ENCODE data around the gene EPSTI1.

The EPSTI1 gene

DNA sequence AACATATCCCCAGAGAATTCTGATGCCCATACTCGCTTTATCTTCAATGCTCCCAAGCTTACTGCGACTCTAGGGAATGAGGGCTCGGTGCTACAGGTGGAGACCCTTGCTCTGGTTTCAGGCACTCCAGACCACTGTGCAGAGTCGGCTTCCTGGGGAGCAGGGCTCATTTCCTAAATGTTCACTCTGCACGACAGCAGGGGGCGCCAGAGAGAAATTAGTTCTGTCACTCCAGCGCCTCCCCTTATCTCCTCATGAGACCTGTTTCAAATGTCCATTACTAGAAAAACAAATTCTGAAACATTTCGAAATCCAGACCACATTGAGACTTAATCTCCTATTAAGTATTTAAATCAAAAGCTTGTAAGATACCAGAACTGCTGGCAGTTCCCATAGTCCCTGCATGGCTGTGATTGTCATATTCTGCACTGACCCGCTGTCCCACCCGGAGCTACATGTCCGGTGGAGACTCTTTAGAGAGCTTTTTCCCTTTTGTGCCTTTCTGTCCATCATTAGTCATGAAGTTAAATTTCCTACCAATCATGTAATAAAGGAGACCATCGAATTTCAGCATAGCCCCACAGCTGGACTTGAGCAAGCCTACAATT, 22.4 kb downstream of the EPSTI1 start:
- Mint-ChIP-seq H3K27ac (no peak overlapping the region), H3K36me3 (ENCODE audit: low read depth) (peaks cover 24% of the 10 kb centered on the region), H3K4me1 (ENCODE audit: low read depth) (peaks cover 15% of the 10 kb centered on the region), H3K27me3 (no peaks in the 10 kb centered on the region), H3K9me3 (no peaks in the 10 kb centered on the region), H3K4me3 (no peak overlapping the region)

DNA sequence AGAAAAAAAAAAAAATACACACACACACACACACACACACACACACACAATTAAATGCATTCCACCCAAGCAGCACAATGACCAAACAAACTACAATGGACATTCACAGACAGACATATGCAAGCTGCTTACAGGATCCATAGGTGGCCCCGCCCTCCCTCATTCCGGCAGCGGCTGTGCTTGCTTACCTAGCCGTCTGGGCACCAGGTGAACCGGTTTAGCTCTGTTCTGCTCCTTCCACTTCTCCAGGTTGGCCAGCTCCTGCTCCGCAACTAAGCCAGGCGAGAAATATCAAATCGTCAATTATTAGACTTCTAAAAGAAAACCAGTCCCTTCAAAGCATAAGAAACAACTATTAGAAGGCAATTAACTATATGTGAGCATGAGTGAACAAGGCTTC, 23.1 kb downstream of the EPSTI1 start:
- H3K27ac Mint-ChIP-seq: no peak overlapping the region
- H3K9me3 Mint-ChIP-seq: no peaks in the 10 kb centered on the region
- peaks cover 23% of the 10 kb centered on the region for H3K36me3 Mint-ChIP-seq (ENCODE audit: low read depth)
- H3K4me3 Mint-ChIP-seq: no peak overlapping the region
- H3K4me1 Mint-ChIP-seq (ENCODE audit: low read depth): peaks cover 15% of the 10 kb centered on the region
- no peaks in the 10 kb centered on the region for H3K27me3 Mint-ChIP-seq

DNA sequence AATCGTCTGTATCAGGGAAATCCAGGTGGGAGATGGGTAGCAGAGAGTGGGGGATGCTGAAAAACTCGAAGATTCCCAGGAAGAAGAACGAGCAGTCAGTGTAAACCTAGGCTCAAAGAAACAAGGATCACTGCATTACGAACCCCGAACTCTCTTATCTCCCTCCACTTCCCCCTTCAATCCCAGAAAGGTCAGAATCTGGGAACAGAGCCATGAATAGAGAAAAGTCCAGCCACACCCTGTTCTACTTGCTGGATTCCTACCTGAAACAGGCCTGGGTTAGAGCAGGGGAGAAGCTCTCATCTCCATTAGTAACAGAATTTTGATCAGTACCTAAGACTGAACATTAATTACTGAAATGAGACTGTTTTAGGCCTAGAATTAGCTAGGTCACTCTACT, 24.4 kb downstream of the EPSTI1 start:
- no peak overlapping the region for H3K27ac Mint-ChIP-seq
- no peak overlapping the region for H3K4me3 Mint-ChIP-seq
- no peaks in the 10 kb centered on the region for H3K27me3 Mint-ChIP-seq
- peaks cover 15% of the 10 kb centered on the region for H3K4me1 Mint-ChIP-seq (ENCODE audit: low read depth)
- peaks cover 32% of the 10 kb centered on the region for H3K36me3 Mint-ChIP-seq (ENCODE audit: low read depth)
- no peaks in the 10 kb centered on the region for H3K9me3 Mint-ChIP-seq

DNA sequence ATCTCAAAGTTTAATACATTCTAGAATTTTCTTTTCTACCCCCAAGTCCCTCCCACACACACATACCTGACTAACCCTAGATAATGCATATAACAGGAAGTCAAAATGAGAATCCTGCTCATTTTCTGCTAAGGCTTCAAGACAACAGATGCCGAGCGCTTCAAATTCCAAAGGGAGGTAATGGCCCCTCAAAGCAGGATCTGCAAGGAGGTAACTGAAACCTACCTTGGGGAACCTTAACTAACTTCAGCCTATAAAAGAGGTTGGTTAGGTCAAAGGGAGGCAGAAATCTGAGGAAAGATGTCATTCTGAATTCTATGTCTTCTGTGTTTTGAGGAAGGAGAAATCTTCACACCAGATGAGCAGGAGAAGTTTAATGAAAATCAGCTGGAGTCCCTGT, 26.8 kb downstream of the EPSTI1 start:
- H3K36me3 Mint-ChIP-seq (ENCODE audit: low read depth): peaks cover 45% of the 10 kb centered on the region
- H3K4me3 Mint-ChIP-seq: no peak overlapping the region
- H3K27me3 Mint-ChIP-seq: no peaks in the 10 kb centered on the region
- peaks cover 7% of the 10 kb centered on the region for H3K4me1 Mint-ChIP-seq (ENCODE audit: low read depth)
- no peaks in the 10 kb centered on the region for H3K9me3 Mint-ChIP-seq
- no peak overlapping the region for H3K27ac Mint-ChIP-seq

DNA sequence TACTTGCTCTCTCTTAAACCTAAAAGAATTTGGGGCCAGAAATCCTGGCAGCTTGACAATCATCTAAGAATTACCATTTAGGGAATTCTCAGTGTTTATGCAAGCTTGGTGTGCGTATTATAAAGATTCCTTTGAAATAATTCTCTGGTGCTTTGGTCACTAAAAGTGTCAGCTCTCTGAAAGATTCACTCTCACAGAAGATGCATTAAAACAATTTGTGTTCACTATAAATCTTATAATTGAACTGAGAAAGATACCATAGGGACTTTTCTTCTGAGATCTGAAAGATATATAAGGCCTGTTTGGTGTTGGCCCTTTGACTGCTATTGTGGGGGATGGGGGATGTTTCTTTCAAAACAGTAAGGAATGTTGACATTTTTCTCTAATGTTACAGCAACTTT, 27.3 kb downstream of the EPSTI1 start:
- no peaks in the 10 kb centered on the region for H3K27me3 Mint-ChIP-seq
- peaks cover 45% of the 10 kb centered on the region for H3K36me3 Mint-ChIP-seq (ENCODE audit: low read depth)

DNA sequence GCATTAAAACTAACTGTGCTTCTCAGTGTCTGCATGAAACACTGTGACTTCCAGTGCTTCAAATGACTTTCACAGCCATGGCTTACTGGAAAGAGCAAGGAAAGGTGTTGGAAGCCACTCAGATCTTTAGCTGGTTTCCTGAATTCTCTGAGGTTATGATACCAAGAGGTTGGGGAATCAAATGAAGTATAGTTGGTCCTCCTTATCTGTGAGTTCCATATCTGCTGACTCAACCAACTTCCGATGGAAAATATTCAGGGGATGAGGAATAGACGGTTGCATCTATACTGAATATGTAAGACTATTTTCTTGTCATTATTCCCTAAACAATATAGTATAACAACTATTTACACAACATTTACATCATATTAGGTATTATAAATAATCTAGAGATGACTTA, 32.4 kb downstream of the EPSTI1 start:
- H3K4me3 Mint-ChIP-seq: no peak overlapping the region
- no peak overlapping the region for H3K27ac Mint-ChIP-seq
- H3K9me3 Mint-ChIP-seq: no peaks in the 10 kb centered on the region
- no peaks in the 10 kb centered on the region for H3K4me1 Mint-ChIP-seq (ENCODE audit: low read depth)
- H3K36me3 Mint-ChIP-seq (ENCODE audit: low read depth): peaks cover 53% of the 10 kb centered on the region
- no peaks in the 10 kb centered on the region for H3K27me3 Mint-ChIP-seq

More for the DNA sequence above, 27.3 kb downstream of the EPSTI1 start:
- peaks cover 4% of the 10 kb centered on the region for H3K4me1 Mint-ChIP-seq (ENCODE audit: low read depth)
- H3K4me3 Mint-ChIP-seq: no peak overlapping the region
- no peak overlapping the region for H3K27ac Mint-ChIP-seq
- H3K9me3 Mint-ChIP-seq: no peaks in the 10 kb centered on the region

DNA sequence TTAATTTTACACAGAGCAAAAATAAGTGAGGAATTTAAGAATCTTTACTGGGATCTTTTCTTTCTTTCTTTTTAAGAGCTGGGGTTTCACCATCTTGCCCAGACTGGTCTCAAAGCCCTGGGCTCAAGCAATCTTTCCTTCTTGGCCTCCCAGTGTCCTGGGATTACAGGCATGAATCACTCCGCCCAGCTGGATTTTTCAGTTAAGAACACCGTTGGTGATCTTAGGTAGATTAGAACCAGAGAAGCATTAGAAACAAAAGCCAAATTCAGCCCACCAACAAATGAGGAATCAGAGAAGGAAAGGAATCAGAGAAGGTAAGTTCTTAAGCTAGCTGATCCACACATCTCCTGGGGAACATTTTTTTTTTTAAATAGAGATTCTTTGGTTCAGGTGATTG, 34.2 kb downstream of the EPSTI1 start:
- no peaks in the 10 kb centered on the region for H3K4me1 Mint-ChIP-seq (ENCODE audit: low read depth)
- H3K27me3 Mint-ChIP-seq: no peaks in the 10 kb centered on the region
- no peaks in the 10 kb centered on the region for H3K9me3 Mint-ChIP-seq
- no peak overlapping the region for H3K4me3 Mint-ChIP-seq
- H3K36me3 Mint-ChIP-seq (ENCODE audit: low read depth): peaks cover 57% of the 10 kb centered on the region
- no peak overlapping the region for H3K27ac Mint-ChIP-seq

DNA sequence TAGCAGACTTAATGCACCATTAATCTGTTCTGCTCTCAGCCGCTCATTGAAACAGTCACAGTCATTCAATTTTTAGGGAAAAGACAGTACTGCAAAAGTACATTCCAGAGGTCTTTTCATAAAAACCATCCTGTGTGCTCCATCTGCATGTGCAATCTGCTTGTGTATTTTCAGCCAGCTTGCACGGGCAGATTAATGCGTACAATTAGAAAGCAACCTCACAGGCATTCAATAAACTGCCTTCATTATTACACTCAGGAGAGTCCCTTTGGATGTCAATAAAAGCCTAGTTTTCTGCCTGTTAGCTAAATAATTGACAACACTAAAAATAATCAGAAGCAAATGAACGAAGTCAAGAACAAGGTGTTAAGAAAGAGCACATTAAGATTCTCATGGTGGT, 41.9 kb downstream of the EPSTI1 start:
- Mint-ChIP-seq H3K4me1 (ENCODE audit: low read depth) (no peaks in the 10 kb centered on the region), H3K4me3 (no peak overlapping the region), H3K27me3 (no peaks in the 10 kb centered on the region), H3K9me3 (peaks cover 5% of the 10 kb centered on the region), H3K36me3 (ENCODE audit: low read depth) (peaks cover 76% of the 10 kb centered on the region), H3K27ac (no peak overlapping the region)

DNA sequence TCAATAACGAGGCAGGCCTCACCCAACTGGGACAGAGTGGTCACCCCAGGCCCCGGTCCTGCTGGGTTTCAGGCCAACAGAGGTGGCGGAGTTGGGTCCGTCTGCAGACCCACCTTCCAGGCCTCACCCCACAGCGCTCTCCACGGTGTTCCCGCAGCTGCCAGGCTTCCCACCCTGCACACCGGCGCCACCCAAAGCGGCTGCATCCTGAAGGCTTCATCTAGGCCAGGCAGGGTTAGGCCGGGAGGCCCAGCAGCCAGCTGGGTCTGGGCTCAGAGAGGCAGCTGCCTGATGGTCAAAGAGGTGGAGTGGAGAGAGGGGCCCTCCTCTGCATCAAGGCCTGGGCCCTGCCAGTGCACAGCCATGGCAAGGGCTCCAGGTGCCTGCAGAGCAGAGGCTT, 44.1 kb downstream of the EPSTI1 start:
- H3K27me3 Mint-ChIP-seq: no peaks in the 10 kb centered on the region
- H3K27ac Mint-ChIP-seq: no peak overlapping the region
- H3K36me3 Mint-ChIP-seq (ENCODE audit: low read depth): peaks cover 81% of the 10 kb centered on the region
- H3K4me1 Mint-ChIP-seq (ENCODE audit: low read depth): no peaks in the 10 kb centered on the region
- H3K9me3 Mint-ChIP-seq: peaks cover 9% of the 10 kb centered on the region
- no peak overlapping the region for H3K4me3 Mint-ChIP-seq

DNA sequence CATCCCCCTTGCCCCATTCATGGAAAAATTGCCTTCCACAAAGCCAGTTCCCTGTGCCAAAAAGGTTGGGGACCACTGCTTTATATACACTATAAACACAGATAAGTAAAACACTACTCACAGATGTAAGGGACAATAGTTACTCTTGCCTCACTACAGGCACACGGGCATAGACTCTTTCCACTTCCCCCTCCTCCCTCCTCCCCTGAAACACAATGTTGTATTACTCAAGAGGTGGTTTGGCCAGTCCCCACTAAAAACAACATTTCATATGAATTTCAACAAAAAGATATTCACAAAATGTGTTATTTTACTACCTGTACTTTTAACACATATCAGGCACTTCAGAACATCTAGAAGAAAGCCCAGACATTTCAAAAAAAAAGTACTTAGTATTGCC, 45.1 kb downstream of the EPSTI1 start:
- Mint-ChIP-seq H3K4me1 (ENCODE audit: low read depth) (no peaks in the 10 kb centered on the region), H3K36me3 (ENCODE audit: low read depth) (peaks cover 73% of the 10 kb centered on the region), H3K9me3 (peaks cover 9% of the 10 kb centered on the region), H3K27me3 (no peaks in the 10 kb centered on the region), H3K4me3 (no peak overlapping the region), H3K27ac (no peak overlapping the region)

DNA sequence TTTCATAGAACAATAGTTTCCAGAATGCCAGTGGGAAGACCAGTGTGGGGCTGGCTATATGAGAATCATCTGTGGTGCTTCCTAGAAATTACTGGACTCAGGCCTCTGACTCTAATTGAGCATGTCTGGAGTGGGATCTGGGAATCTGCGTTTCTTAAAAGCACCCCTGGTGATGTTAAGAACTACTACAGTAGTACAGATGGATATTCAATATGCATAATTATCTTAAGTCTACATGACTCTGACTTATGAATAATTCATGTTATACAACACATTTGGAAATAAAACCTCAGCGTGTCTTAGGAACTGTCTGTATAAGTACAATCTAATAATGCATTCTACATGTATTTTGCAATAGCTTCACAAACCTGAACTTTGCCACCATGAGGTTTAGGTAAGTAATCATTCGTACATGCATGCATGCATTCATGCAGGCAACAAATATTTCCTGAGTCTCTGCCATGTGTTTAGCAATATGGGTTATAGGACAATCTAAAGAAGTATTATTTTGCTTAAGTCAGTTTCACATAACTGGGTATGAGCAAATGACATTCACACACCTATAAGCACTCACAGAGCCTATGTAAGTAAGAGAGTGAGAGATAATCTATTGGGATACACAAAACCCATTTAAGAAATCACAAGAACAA, 62.0 kb downstream of the EPSTI1 start:
- peaks cover 45% of the 10 kb centered on the region for H3K36me3 Mint-ChIP-seq (ENCODE audit: low read depth)
- no peak overlapping the region for H3K27ac Mint-ChIP-seq
- no peaks in the 10 kb centered on the region for H3K27me3 Mint-ChIP-seq
- H3K9me3 Mint-ChIP-seq: no peaks in the 10 kb centered on the region
- no peaks in the 10 kb centered on the region for H3K4me1 Mint-ChIP-seq (ENCODE audit: low read depth)
- H3K4me3 Mint-ChIP-seq: no peak overlapping the region

DNA sequence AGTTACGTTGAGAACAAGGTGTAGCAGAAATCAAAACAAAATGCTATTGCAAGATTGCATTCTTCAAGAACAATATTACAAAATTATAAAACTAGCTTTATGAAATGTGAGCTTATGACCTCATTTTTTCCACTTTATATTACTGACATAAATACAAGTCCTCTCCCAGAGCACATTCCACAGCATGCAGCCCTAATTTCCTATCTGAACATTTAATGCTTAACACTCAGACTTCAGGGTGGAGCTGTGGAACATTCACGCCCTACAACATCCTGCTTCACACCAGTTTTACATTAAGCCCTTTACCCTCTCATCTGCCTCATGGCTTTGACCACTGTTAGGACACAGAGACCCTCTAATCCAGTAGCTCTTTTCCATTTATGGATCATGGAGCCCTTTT, 65.5 kb downstream of the EPSTI1 start:
- H3K36me3 Mint-ChIP-seq (ENCODE audit: low read depth): peaks cover 52% of the 10 kb centered on the region
- no peak overlapping the region for H3K27ac Mint-ChIP-seq

DNA sequence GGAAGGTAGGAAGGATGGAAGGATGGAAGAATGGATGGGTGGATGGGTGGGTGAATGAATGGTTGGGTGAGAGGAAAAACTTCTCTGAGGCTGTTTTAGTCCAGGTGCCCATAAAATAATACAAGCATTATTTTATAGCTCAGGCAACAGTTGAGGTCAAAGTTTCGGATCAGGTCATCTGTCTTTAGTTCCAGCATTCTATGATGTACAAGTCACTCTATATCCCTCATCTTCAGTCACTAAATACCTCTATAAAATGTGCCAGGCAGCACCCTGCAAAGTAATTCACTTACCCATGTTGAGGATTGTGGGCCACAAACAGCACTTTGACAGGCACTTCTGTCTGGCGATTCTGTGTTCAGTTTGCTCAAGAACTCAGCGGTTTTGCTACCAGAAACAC, 66.0 kb downstream of the EPSTI1 start:
- Mint-ChIP-seq H3K27me3 (no peaks in the 10 kb centered on the region), H3K36me3 (ENCODE audit: low read depth) (peaks cover 53% of the 10 kb centered on the region), H3K4me3 (no peak overlapping the region), H3K27ac (no peak overlapping the region), H3K9me3 (no peaks in the 10 kb centered on the region), H3K4me1 (ENCODE audit: low read depth) (no peaks in the 10 kb centered on the region)

More for the DNA sequence above, 65.5 kb downstream of the EPSTI1 start:
- H3K9me3 Mint-ChIP-seq: no peaks in the 10 kb centered on the region
- H3K4me3 Mint-ChIP-seq: no peak overlapping the region
- H3K27me3 Mint-ChIP-seq: no peaks in the 10 kb centered on the region
- H3K4me1 Mint-ChIP-seq (ENCODE audit: low read depth): no peaks in the 10 kb centered on the region

DNA sequence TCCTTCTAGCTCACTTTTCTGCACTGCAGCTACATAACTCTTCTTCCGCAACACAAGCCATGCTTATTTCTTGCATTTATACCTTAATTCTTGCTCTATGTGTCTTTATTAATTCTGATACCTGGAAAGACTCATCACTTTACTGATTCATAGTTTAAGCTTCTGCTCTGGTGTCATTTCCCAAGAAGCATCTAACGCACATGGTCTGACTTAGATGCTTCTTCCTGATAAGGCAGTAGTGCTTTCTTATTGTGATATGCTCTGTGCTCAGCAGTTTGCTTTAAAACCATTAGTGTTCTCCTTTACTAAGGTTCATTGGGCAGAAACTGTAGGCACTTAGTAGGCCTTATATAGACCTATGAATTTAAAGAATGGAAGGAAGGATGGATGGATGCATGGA, 66.4 kb downstream of the EPSTI1 start:
- Mint-ChIP-seq H3K9me3 (no peaks in the 10 kb centered on the region), H3K4me3 (no peak overlapping the region), H3K36me3 (ENCODE audit: low read depth) (peaks cover 53% of the 10 kb centered on the region), H3K4me1 (ENCODE audit: low read depth) (no peaks in the 10 kb centered on the region), H3K27me3 (no peaks in the 10 kb centered on the region), H3K27ac (no peak overlapping the region)

DNA sequence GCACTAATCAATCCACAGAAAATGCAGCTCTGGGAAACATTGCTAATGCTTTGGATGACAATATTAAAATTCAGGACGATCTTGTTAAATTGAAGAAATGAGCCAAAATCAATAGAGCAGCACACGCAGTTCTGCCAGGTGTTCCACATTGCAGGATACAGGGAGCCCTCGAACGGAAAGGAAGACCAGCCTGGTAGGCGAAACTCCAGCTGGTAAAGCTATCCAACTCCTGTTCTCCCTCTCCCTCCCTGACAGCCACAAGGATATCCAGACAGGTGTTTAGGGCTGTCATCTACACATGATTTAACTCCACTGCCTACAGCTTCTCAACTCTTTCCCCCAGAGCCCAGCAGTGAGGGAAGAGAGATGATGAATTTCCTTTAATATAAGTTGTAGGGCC, 67.7 kb downstream of the EPSTI1 start:
- Mint-ChIP-seq H3K36me3 (ENCODE audit: low read depth) (peaks cover 61% of the 10 kb centered on the region), H3K9me3 (no peaks in the 10 kb centered on the region), H3K4me1 (ENCODE audit: low read depth) (no peaks in the 10 kb centered on the region), H3K27ac (no peak overlapping the region), H3K4me3 (no peak overlapping the region), H3K27me3 (no peaks in the 10 kb centered on the region)

DNA sequence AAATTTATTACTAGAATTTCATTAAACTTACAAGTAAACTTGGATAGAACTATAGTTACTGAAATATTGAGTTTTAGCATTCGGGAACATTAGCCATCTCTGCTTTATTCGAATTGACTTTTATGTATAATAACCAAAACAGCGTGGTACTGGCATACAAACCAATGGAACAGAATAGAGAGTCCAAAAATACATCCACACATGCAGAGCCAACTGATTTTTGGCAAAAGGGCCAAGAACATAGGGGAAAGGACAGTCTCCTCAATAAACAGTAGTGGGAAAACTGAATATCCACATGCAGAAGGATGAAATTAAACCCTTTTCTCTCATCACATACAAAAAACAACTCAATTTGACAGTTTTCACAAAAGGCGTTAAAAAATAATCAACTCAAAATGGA, 84.3 kb downstream of the EPSTI1 start:
- Mint-ChIP-seq H3K4me3 (no peak overlapping the region), H3K4me1 (ENCODE audit: low read depth) (no peaks in the 10 kb centered on the region), H3K9me3 (peaks cover under 1% of the 10 kb centered on the region), H3K27me3 (no peaks in the 10 kb centered on the region), H3K36me3 (ENCODE audit: low read depth) (peaks cover 54% of the 10 kb centered on the region), H3K27ac (no peak overlapping the region)

Measured in stimulated activated naive CD8-positive, alpha-beta T cell treated with anti-CD3 and anti-CD28 coated beads, Interleukin-15, Interleukin-2, amounts not matched to agents 100 ng/mL and 50 ng/mL, for 24 hours (primary cell).